ENCODE results near the gene ST6GALNAC3. TPM values are rescaled to one million over a fixed set of nuclear protein-coding genes. Genes with fewer than 3 reads are reported as not detected.

The ST6GALNAC3 gene
- polyA plus RNA-seq, 3 donors = 90.2 to 103 (median 95.1) TPM

DNA sequence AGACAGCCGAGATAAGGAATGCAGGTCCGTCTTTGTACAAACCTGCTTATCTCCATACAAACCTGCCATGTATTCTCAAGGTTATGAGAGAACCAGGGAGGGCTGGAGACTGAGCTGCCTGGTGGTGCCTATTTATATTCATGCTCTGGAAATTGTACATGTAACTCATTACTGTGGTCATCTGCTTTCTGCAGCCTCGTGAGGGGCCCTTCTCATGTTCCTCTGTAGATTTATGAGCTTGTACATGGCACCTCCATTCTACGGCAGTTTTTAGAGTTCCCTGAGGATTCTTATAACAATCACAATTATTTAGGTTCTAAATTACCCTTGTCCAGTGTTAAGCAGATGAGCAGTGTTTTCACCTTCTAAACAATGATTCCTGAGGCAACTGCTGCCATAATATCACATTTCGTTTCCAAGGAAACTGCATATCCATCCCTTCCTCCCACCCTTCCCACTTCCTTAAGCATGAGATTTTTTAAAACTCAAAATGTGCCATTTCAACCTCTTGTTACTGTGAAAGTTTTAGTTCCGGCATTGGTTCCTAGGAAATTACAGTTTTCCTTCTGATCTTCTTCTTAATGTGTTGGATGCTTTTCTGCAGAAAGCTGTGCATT is 112.1 kb downstream of the ST6GALNAC3 start:
- no peak for DNase-seq (ENCODE audit: low read depth in 3 of 3, low spot score in 2 of 3)

DNA sequence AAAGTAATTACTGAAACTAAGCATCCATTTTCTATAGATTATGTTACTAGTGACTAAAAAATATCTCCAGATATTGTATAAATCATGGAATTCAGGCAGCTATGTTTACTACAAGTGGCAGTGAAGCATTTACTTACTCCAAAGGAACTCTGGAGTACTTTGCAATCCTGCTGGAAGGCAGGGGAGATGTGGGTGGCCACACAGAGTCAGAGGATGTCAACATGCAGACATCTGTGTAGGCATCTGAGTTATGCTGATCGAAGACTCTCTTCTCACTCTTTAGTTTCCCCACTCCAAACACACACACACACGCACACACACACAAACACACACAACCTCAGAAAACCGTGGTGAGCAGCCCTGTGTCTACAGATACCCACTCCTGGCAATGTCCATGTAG is 112.9 kb downstream of the ST6GALNAC3 start:
- DNase-seq (ENCODE audit: low read depth in 3 of 3, low spot score in 2 of 3) = no peak

DNA sequence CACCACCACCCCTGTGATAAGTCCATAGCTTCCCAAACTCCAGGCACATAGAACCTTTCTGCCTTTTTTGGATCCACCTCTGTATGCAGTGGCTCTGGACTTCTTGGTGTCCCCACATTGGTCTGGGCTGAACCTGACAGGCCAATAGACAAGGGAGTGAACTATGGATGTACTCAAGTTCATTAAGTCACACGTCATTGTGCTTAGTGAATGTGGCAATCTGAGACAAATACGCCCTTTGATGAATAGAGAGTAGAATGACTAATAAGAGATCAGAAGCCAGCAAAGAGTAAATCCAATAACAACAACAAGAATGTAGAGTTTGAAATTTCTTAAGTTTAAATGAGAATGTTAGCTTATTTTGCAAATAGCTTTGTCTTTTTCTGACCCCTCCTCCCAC is 114.8 kb downstream of the ST6GALNAC3 start:
- DNase-seq (ENCODE audit: low read depth in 3 of 3, low spot score in 2 of 3) = no peak

DNA sequence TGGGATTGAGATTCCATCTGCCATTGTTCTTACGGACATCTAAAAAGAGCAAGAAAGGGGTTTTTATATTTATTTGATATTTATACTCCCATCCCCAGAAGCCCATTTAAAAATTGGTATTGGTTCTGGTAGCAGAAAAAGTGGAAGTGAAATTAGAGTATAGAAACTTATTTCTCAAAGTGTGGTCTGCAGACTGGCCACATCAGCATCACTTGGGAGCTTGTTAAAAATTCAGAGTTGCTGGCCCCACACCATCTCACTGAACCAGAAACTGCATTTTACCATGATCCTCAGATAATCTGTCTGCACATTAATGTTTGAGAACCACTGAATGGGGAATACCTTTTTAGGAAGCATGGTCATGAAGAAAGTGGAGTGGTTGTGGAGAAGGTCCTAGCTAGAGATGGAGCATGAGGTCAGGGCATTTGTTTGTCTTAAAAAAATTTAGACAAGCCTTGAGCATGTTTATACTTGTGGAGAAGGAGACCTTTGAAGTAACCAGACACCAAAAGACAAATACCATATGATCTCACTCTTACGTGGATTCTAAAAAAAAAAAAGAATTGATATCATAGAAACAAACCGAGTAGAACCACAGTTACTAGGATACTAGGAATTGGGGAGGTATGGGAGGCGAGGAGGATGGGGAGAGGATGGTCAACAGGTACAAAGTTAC is 116.3 kb downstream of the ST6GALNAC3 start:
- DNase-seq (ENCODE audit: low read depth in 3 of 3, low spot score in 2 of 3) = no peak

DNA sequence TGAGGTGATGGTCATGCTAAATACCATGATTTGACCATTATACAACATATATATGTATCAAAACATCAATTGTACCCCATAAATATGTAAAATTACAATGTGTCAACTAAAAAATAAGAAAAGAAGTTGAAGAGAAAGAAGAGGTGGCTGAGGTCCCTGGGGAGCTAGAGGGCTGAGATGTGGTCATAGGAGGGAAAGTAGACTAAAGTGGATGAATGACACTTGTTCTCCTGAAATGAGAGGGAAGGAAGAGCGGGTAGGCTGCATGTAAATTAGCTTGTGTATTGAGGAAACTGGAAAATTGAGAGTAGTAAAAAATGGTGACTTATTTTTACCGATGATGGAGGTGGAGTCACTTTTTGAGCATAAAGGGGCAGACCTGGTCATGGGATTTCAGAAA is 117.0 kb downstream of the ST6GALNAC3 start:
- no peak for DNase-seq (ENCODE audit: low read depth in 3 of 3, low spot score in 2 of 3)

DNA sequence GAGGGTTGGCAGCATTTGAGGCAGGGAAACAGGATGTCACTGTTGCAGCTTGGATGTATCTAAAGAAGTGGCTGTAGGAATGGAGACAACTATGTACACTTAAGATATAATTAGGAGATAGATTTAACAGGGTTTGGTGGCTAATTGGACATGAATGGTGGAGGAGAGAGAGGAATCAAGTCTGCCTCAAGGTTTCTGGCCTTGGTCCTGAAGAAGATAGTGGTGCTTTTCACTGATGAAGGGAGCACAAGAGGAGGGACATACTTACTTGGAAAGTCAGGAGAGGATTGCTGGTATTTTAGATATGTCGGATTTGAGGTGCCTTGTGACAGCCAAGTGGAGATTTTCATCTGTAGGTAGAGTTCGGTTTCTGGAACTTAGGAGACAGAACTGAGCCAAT is 123.9 kb downstream of the ST6GALNAC3 start:
- DNase-seq (ENCODE audit: low read depth in 3 of 3, low spot score in 2 of 3) = no peak

DNA sequence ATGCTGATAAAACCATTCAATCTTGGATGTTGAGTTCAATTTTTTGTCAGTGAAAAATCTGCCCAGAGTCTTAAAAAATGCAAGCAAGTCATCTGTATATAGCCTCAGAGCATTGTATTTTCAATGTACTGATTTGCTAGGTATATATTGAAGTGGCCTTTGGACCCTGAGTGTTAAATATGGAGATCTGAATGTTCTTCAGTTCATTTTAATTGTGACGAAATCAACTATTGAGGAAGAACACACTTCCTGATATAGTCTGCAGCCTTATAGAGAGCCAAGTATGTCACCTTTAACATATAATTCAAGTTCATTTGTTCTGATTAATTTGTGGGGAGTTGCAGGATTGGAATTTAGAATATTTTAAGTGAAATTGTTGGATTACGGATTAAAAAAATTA is 128.1 kb downstream of the ST6GALNAC3 start:
- DNase-seq (ENCODE audit: low read depth in 3 of 3, low spot score in 2 of 3) = no peak

DNA sequence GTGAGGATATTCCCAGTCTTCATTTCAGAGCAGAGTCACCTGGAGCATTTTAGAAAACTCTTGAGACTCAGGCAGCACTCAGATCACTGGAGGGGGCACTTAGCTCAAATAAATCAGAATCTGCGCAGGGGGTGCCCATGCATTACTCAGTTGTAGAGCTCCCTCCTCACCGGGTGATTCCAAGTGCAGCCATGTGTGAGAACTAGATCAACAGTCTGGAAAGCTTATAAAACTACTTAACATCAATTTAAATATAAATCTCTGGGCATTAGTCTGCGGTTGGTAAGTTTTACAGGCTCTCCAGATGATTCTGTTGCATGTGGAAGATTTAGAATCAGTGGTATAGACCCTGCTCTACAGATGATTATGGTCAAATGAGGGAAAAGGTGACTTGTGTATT is 128.6 kb downstream of the ST6GALNAC3 start:
- DNase-seq (ENCODE audit: low read depth in 3 of 3, low spot score in 2 of 3) = peak in 1 of 3 donors; percentile 17

DNA sequence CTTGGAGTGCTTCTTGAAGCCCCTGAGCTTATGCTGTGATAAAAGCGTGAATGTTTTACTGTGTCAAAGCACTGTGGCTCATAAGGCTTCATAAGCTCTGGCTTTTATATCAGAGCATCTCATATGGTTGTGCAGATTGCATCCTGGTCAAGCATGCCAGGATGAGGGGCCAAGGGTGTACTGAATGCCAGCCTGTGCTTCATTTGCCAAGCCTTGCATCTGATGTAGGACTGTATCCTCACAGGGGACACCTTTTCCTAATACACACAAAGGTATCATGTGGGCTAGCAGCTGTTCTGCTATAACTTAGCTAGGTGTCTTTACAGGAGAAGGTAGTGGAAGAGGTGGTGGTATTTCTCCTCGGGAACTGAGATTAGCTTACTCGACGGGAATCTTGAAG is 134.7 kb downstream of the ST6GALNAC3 start:
- DNase-seq (ENCODE audit: low read depth in 3 of 3, low spot score in 2 of 3) = no peak

DNA sequence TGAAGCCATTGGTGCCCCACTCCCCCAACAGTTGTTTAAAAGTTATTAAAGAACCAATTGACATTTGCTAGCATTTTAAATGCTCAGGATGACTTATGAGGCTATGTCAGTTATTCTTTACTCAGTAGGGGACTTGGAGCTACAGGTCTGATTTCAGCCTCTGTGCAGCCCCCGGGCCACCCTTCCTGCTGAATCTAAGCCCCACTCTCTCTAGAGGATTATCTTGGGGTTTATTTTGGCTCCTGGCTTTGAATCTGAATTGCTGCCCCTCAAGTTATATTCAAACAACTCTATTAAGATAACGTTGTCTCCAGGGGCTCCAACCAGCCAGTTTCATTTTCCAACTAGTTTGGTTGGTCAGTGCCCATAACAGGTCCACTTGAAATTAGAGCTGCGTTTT is 135.1 kb downstream of the ST6GALNAC3 start:
- no peak for DNase-seq (ENCODE audit: low read depth in 3 of 3, low spot score in 2 of 3)

DNA sequence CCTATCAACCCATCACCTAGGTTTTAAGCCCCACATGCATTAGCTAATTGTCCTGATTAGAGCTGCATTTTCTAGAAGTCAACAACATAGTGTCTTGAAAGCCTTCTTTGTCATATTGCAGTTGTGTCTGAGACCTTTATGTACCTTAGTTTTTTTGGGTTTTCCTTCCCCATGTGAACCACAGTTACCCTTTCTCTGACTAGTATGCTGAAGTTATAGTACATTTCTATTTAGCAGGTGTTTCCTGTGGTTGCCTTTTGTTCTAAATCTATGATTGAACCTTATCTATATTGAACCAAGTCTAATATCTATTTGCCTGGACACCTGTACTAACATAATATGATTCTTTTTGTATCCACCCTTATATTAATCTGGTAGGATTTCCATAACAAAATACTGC is 135.6 kb downstream of the ST6GALNAC3 start:
- DNase-seq (ENCODE audit: low read depth in 3 of 3, low spot score in 2 of 3) = no peak

DNA sequence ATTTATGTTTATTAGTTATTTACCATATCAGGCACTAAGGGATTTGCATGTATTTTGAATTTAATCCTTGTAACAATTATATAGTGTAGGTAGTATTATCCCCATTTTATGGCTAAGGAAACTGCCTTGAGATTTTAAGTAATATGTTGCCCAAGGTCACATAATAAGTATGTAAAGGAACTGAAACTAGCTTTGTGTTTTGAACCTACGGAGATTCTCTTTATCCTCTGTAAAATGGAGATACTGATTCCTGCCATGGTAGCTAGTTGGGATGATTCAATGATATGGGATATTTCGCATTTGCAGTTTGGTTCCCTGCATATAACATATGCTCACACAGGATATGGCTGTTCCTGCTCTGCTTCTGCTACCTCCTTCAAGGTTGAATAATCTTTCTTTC is 144.3 kb downstream of the ST6GALNAC3 start:
- DNase-seq (ENCODE audit: low read depth in 3 of 3, low spot score in 2 of 3) = no peak

DNA sequence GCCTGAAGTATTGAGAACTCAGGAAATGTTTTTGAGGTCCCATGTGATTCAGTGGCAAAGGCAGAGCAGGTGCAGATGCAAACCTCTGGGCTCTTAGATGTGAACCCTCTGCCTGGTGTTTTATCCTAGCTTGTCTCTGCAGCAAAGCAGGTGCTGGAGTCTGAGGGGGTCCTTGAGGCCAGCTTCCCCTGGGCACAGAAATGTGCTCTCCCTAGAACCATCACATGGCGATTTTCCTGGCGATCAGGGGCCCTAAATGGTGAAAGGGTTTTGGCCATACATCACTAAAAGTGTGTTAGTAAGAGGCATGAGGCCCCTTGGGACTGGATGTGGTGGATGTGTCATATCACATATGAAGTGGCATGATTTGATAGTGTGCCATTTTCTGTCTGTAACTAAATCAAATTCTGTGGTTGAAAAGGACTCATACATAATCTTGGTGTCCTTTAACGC is 144.8 kb downstream of the ST6GALNAC3 start:
- no peak for DNase-seq (ENCODE audit: low read depth in 3 of 3, low spot score in 2 of 3)

DNA sequence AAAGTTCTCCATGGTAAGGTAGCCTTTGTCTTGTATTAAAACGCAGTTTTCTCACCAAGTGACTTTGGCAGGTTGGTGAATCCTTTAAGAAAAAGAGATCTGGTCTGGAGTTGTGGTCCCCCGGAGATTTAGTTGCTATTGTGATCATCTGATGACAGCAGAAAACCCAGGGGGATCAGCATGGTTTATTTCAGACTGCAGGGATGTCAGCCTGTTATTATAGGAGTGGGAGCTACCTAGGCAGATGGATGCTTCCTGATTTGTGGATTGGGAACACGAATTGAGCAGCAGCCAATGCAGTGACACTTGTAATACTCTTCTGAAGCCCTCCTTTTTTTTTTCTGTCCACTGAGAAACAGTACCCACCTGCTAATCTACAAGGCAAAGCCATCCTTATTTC is 150.2 kb downstream of the ST6GALNAC3 start:
- no peak for DNase-seq (ENCODE audit: low read depth in 3 of 3, low spot score in 2 of 3)

DNA sequence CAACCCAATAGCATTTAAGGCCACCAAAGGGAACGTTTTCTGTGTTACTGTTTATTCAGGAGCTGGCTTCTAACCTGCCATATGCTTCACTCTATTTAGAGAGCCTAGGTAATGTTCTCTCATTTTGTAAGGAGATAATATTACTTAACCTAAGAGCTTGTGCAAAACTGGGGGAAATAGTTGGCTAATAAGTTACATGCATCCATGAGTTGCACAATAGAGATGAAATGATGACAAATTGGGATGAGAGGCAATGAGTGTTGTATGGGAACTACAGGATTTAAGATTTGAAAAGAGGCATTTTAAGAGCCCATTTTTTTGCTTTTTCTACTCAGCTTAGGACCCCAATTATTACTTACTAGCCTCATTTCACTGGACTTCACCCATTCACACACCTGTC is 151.0 kb downstream of the ST6GALNAC3 start:
- no peak for DNase-seq (ENCODE audit: low read depth in 3 of 3, low spot score in 2 of 3)

DNA sequence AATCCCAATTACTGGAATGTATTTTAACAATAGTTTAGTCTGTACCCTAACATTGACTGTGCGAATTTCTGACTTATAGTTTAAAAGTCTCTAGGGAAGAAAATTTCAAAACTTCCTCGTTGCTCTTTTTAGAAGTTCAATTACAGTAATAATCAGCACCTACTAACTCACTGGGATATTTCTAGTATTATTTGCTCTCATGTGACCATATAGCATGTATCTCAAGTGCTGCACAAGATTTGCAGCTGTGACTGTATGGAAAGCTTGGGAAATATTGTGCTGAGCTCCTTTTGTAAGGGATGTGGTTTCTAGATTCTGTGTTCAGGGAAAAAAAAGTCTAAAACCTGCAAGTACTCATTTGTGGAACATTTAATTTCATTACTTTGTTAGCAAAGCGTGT is 153.1 kb downstream of the ST6GALNAC3 start:
- no peak for DNase-seq (ENCODE audit: low read depth in 3 of 3, low spot score in 2 of 3)

DNA sequence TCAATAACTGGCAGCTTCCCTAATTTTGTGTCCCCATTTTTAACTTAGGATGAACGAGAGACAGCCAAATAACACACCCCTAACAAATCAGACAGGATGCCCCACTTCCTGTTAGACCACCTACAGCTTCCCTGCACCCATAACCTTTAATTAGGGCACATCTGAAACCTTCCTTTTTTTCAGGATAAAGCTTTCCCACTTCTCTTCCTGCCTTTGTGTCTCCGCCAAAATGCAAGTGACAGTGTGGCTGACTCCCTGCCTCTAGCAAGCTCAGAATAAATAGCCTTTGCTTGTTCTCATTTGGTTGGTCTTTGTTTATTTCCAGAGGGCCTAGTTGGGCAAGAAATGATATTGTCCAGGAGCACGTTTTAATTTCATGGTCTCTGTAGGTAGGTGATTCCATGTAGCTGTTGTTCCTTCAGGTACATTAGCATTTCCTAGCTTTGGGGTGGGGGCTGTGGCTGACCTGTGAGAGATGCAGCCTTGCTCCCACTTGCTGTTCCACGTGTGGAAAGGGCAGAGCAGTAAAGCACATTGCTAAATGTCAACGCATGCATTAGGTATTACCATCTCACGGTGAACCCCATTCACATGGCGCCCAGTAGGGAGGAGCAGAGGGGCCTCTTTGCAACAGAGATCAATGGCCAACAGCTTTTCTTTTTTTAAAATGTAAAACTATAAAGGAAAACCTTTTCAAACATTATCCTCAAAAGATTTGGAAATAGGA is 154.9 kb downstream of the ST6GALNAC3 start:
- DNase-seq (ENCODE audit: low read depth in 3 of 3, low spot score in 2 of 3) = no peak

DNA sequence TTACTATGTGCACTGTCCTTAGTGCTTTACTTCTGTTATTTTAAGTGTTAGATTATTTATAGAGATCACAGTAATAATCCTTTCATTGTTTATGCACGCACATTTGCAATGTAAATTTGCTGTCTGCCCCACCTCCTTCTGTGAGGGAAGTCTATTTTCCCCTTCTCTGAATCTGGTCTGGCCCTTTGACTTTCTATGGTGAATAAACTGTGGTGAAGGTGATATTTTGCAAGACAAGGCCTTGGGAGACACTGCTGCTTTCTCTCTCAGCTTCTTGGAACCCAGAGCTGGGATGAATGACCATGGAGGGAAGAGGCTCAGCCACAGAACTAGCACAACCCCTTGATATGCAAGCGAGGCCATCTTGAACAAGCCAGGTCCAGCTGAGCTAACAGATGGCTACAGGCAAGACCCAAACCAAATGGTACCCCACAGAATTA is 156.3 kb downstream of the ST6GALNAC3 start:
- DNase-seq (ENCODE audit: low read depth in 3 of 3, low spot score in 2 of 3) = no peak

DNA sequence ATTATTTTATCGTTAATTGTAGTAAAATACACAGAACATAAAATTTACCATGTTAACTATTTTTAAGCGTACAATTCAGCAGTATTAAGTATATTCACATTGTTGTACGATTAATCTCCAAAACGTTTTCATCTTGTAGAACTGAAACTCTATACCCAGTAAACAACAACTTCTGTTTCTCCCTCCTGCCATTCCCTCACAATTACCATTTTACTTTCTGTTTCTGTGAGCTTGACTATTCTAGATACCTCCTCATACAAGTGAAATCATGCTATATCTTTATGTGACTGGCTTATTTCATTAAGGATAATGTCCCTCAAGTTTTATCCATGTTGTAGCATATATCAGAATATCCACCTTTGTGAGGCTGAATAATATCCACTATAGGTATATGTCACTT is 156.8 kb downstream of the ST6GALNAC3 start:
- DNase-seq (ENCODE audit: low read depth in 3 of 3, low spot score in 2 of 3) = no peak

DNA sequence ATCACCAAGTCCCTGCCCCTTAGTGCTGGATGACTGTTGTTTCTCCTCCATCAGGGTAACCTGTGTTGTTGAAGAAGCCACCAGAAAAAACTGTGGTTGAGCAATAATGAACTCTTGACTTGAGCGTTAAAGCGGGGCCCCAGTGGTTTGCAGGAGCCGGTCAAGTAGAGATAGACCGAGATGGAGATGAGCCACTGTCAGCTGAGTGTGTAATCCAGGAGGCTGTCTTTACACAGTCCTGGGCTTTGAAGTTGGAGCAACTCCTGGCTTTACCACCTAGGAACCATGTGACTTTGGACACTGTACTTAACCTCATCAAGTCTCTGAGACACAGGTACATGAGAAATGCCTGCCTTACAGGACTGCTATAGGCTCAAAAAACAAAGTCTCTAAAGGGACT is 158.1 kb downstream of the ST6GALNAC3 start:
- no peak for DNase-seq (ENCODE audit: low read depth in 3 of 3, low spot score in 2 of 3)

DNA sequence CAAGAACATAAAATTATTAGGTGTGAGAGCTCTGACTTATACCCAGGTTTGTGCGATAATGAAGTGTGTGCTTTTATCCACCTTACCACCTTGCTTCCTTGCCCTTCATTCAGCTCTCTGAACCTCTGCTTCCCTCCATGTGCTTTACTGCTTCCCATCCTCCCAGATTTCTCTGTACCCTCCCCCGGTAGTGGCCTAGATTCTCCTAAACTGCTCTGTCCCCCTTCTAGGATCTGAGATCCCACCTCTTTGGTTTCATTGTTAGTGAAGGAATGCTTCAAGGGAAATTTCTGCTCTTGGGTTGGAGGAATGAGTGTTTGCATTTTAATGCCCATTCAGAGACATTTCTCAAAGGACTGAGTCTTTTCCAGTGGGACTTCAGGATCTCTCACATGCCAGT is 159.5 kb downstream of the ST6GALNAC3 start:
- no peak for DNase-seq (ENCODE audit: low read depth in 3 of 3, low spot score in 2 of 3)

DNA sequence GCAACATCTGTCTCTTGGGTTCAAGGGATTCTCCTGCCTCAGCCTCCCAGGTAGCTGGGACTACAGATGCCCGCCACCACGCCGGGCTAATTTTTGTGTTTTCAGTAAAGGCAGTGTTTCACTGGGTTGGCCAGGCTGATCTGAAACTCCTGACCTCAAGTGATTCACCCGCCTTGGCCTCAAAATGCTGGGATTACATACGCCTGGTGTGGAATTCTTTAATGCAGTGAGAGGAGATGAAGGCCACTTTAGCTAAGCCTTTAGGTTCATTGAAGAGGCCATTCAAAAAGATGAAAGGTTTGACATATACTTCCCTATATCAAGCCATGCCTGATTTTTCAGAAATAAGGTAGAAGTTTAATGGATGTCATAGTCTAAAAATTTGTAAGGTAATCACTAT is 162.7 kb downstream of the ST6GALNAC3 start:
- no peak for DNase-seq (ENCODE audit: low read depth in 3 of 3, low spot score in 2 of 3)
